GM12878 (cell line): ENCODE results near the gene TMCC3. TPM values are rescaled to one million over a fixed set of nuclear protein-coding genes. Genes with fewer than 3 reads are reported as not detected.

Source experiments
- ATAC-seq: fragments of 200-7000 bp; cut with Tn5 transposase; 3 replicates; pipeline ENCODE4 v1.9.1; 2020; ENCODE audit warnings: mild to moderate bottlenecking, moderate library complexity
- BruUV-seq: library from RNA; stranded (reverse); fragments of 400-500 nt; replicated peaks from 2 replicates; lab custom pipeline; 2021; lab: Mats Ljungman, UMichigan
- CTCF ChIA-PET: fragments of 300-600 bp; sonication (Branson Sonifier 250); formaldehyde crosslinking; extraction: SDS; loops from one replicate; lab custom pipeline; 2021; ENCODE audit warnings: inconsistent platforms; lab: Yijun Ruan, JAX
- POLR2A ChIA-PET: fragments of 350-600 bp; formaldehyde crosslinking; extraction: SDS; loops from one replicate; lab custom pipeline; 2021; ENCODE audit warnings: inconsistent platforms; lab: Charles Lee
- RAD21 ChIA-PET: fragments of 300-600 bp; sonication (Branson Sonifier 250); formaldehyde crosslinking; loops from one replicate; lab custom pipeline; 2023; ENCODE audit warnings: antibody characterized with exemption; ENCODE audit not compliant: unreplicated experiment; lab: Charles Lee
- SMC1A ChIA-PET: fragments of 300-600 bp; sonication (Branson Sonifier 250); formaldehyde crosslinking; loops from one replicate; lab custom pipeline; 2023; ENCODE audit not compliant: unreplicated experiment, uncharacterized antibody; lab: Charles Lee
- DNase-seq: peaks from one replicate; pipeline ENCODE4 v3.0.0-alpha.2; 2011; ENCODE audit warnings: low read depth, low spot score
- FAIRE-seq: peaks from 3 replicates; lab custom pipeline; 2011; peaks lifted over from hg19 to GRCh38; lab: Jason Lieb, UNC
- H2AFZ ChIP-seq: 2 replicates; pipeline ENCODE4 v1.6.0; 2011; ENCODE audit warnings: low read depth, low read length, control low read depth; ENCODE audit not compliant: control insufficient read depth
- H3K27ac ChIP-seq: 2 replicates; pipeline ENCODE4 v1.5.1; 2011; ENCODE audit warnings: control low read depth; ENCODE audit not compliant: control insufficient read depth, insufficient read depth
- H3K27me3 ChIP-seq, 2 experiments: replicated peaks in 1 of 2; 2 replicates each; pipeline versions ENCODE4 v1.6.0 to v1.6.1; 2011; ENCODE audit warnings: low read length in 1 of 2; ENCODE audit not compliant: control insufficient read depth in 2 of 2, insufficient read depth in 2 of 2
- H3K36me3 ChIP-seq, 2 experiments: 2 replicates each; pipeline ENCODE4 v1.5.1; 2011; ENCODE audit warnings: low read length in 1 of 2; ENCODE audit not compliant: control insufficient read depth in 2 of 2, insufficient read depth in 2 of 2
- H3K4me1 ChIP-seq: 2 replicates; pipeline ENCODE4 v1.6.1; 2011; ENCODE audit warnings: mild to moderate bottlenecking, low read length, moderate library complexity, mixed read lengths; ENCODE audit not compliant: control insufficient read depth, insufficient read depth
- H3K4me2 ChIP-seq: 2 replicates; pipeline ENCODE4 v1.6.0; 2011; ENCODE audit warnings: control low read depth; ENCODE audit not compliant: control insufficient read depth, insufficient read depth
- H3K4me3 ChIP-seq: fragments of 200-600 bp; sonication (generic); 2 replicates; pipeline ENCODE4 v1.5.1; 2016
- H3K79me2 ChIP-seq: 2 replicates; pipeline ENCODE4 v1.6.0; 2011; ENCODE audit warnings: low read length; ENCODE audit not compliant: control insufficient read depth, insufficient read depth
- H3K9ac ChIP-seq: 2 replicates; pipeline ENCODE4 v1.8.0; 2011; ENCODE audit warnings: low read length, control low read depth, mixed read lengths; ENCODE audit not compliant: control insufficient read depth, insufficient read depth
- H3K9me3 ChIP-seq: replicated peaks from 3 replicates; pipeline ENCODE4 v1.5.1; 2011; ENCODE audit warnings: mild to moderate bottlenecking, low read length; ENCODE audit not compliant: control insufficient read depth, insufficient read depth
- H4K20me1 ChIP-seq: 2 replicates; pipeline ENCODE4 v1.6.0; 2011; ENCODE audit not compliant: control insufficient read depth, insufficient read depth
- BCL3 ChIP-seq: IDR thresholded peaks from 2 replicates; pipeline ENCODE4 v1.6.1; 2011; ENCODE audit warnings: borderline replicate concordance, low read depth, mild to moderate bottlenecking, moderate library complexity, low read length; ENCODE audit not compliant: insufficient read depth, poor library complexity, severe bottlenecking
- CBFB ChIP-seq: IDR thresholded peaks from 2 replicates; pipeline ENCODE4 v1.6.1; 2016; ENCODE audit warnings: antibody characterized with exemption, low read depth
- FOXK2 ChIP-seq: fragments of 450-650 bp; IDR thresholded peaks from 2 replicates; pipeline ENCODE4 v1.6.1; 2017; ENCODE audit warnings: mild to moderate bottlenecking, moderate library complexity
- POU2F2 ChIP-seq: IDR thresholded peaks from 3 replicates; pipeline ENCODE4 v1.6.1; 2011; ENCODE audit warnings: low read depth, mild to moderate bottlenecking, low read length, borderline replicate concordance
- TARDBP ChIP-seq: IDR thresholded peaks from 2 replicates; pipeline ENCODE4 v1.6.1; 2016; ENCODE audit warnings: borderline replicate concordance
- WGBS: methylation state at CpG from one replicate; pipeline ENCODE4 v1.1.6; 2016; ENCODE audit warnings: low lambda C conversion rate; ENCODE audit not compliant: insufficient replicate concordance, insufficient coverage; ENCODE audit errors: missing lambda C conversion rate; 5-methylcytosine and 5-hydroxymethylcytosine counted together
- in situ Hi-C: fragments of 300-500 bp; cut with MboI; formaldehyde crosslinking; loops from 9 replicates; pipeline ENCODE4 v1.14.3; 2018; ENCODE audit warnings: mixed read lengths
- intact Hi-C: fragments of 100-400 bp; cut with micrococcal nuclease; formaldehyde crosslinking; loops from one replicate; pipeline ENCODE4 v1.14.2; 2022; ENCODE audit not compliant: unreplicated experiment
- polyA plus RNA-seq, 11 experiments: library from polyadenylated mRNA; depleted of rRNA in 4 of 11; unstranded in 6 of 11; stranded (reverse) in 5 of 11; fragments of >200 nt; fragmentation: Nextera tagmentation in 4 of 11; fragmentation: Illumina TruSeq in 1 of 11; extraction: Ambion mirVana in 4 of 11; extraction: Trizol in 1 of 11; gene quantifications; 1 replicate in 1 of 11; 2 replicates in 10 of 11; pipeline versions ENCODE4 v1.2.1 to v1.2.3, GENCODE V29; 2011 to 2016; ENCODE audit warnings: inconsistent platforms in 2 of 11, missing spikeins in 2 of 11, low read depth in 1 of 11
- total RNA-seq, 4 experiments: library from RNA; depleted of rRNA in 3 of 4; stranded (reverse); fragments of >200 nt in 3 of 4; fragmentation: Illumina TruSeq in 1 of 4; extraction: Trizol in 1 of 4; gene quantifications; 2 replicates each; pipeline versions ENCODE4 v1.2.1 to v1.2.3, GENCODE V29; 2013 to 2021

Gene TMCC3
- total and polyA plus RNA-seq, 10 of the 15 experiments (the other 5 are each of a cell fraction or from before 2014, with no cell fraction given) = 5.8 to 29.8 (median 12.6) TPM

- no peaks in the 10 kb centered on the region for H3K79me2 ChIP-seq
- DNase-seq = no peak
- no peaks in the 10 kb centered on the region for H3K4me1 ChIP-seq
- WGBS = 89% methylated on average over 5 of the region's 5 CpGs
- FAIRE-seq = no peak
- no peaks in the 10 kb centered on the region for H4K20me1 ChIP-seq
- ATAC-seq = no peak
- no peak overlapping the region for H3K4me3 ChIP-seq
- no peak overlapping the region for H2AFZ ChIP-seq
- no TSS peak for BruUV-seq
- intact Hi-C loops (no loop called here), in situ Hi-C loops (no loop called here)
- H3K9me3 ChIP-seq = no peaks in the 10 kb centered on the region
- ChIA-PET CTCF (interaction anchor here (1.0 kb wide), 1 partner anchor 22 kb away, joined by 4 read pairs; no protein-coding TSS in a partner anchor), POLR2A (no interaction called here), RAD21 (interaction anchor here (0.7 kb wide), 1 partner anchor 90 kb away, joined by 3 read pairs; no protein-coding TSS in a partner anchor), SMC1A (interaction anchor here (1.5 kb wide), 1 partner anchor 293 kb away, joined by 4 read pairs; no protein-coding TSS in a partner anchor)
- peaks cover 8 to 18% of the 10 kb centered on the region in 2 experiments; a peak in 3 of 4 replicates for H3K36me3 ChIP-seq
- TF ChIP-seq FOXK2 (no peak), POU2F2 (no peak), BCL3 (no peak), CBFB (no peak), TARDBP (no peak)
- H3K27ac ChIP-seq = no peak overlapping the region
- H3K4me2 ChIP-seq = no peak overlapping the region
- H3K9ac ChIP-seq = no peak overlapping the region
- H3K27me3 ChIP-seq = no peaks in the 10 kb centered on the region
Observed at GRCh38 chr12:94582591-94582990, 67.8 kb downstream of the TMCC3 start.
